H1 (cell line): ENCODE measurements around the gene MYOG. TPM values are rescaled to one million over a fixed set of nuclear protein-coding genes. Genes with fewer than 3 reads are reported as not detected.

Experiments
- CTCF ChIA-PET: fragments of 300-600 bp; sonication (Branson Sonifier 250); formaldehyde crosslinking; loops from one replicate; lab custom pipeline; 2021; ENCODE audit not compliant: partially characterized antibody; lab: Charles Lee
- POLR2A ChIA-PET: fragments of 300-600 bp; sonication (Branson Sonifier 250); formaldehyde crosslinking; loops from one replicate; lab custom pipeline; 2021; ENCODE audit warnings: inconsistent platforms; ENCODE audit not compliant: partially characterized antibody; lab: Charles Lee
- DNase-seq, 2 experiments: peaks; one replicate each; pipeline versions ENCODE4 v3.0.0 to v3.0.0-alpha.2; 2010 to 2022; ENCODE audit warnings: low spot score in 2 of 2, low read depth in 1 of 2, mixed read lengths in 1 of 2
- FAIRE-seq: peaks from 2 replicates; lab custom pipeline; 2011; peaks lifted over from hg19 to GRCh38; lab: Jason Lieb, UNC
- H2AFZ ChIP-seq: 2 replicates; pipeline ENCODE4 v1.8.1; 2012; ENCODE audit warnings: low read length, inconsistent platforms
- H2AK5ac ChIP-seq: 2 replicates; pipeline ENCODE4 v1.6.1; 2013; ENCODE audit warnings: low read depth, low read length
- H2BK120ac ChIP-seq: replicated peaks from 2 replicates; pipeline ENCODE3; 2013; ENCODE audit warnings: low read depth, low read length, inconsistent platforms
- H2BK12ac ChIP-seq: 2 replicates; pipeline ENCODE4 v1.6.1; 2013; ENCODE audit warnings: low read depth, low read length
- H2BK15ac ChIP-seq: 2 replicates; pipeline ENCODE4 v1.6.1; 2013; ENCODE audit warnings: low read length
- H2BK20ac ChIP-seq: 2 replicates; pipeline ENCODE4 v1.6.1; 2013; ENCODE audit warnings: low read length
- H2BK5ac ChIP-seq: 2 replicates; pipeline ENCODE4 v1.6.1; 2013; ENCODE audit warnings: low read depth, low read length
- H3K14ac ChIP-seq: 2 replicates; pipeline ENCODE4 v1.6.1; 2013; ENCODE audit warnings: inconsistent platforms; ENCODE audit not compliant: insufficient read length
- H3K18ac ChIP-seq: 2 replicates; pipeline ENCODE4 v1.6.1; 2013; ENCODE audit warnings: low read length; ENCODE audit errors: extremely low read depth
- H3K23ac ChIP-seq: 2 replicates; pipeline ENCODE4 v1.6.1; 2013; ENCODE audit warnings: inconsistent platforms; ENCODE audit not compliant: insufficient read length
- H3K23me2 ChIP-seq: 2 replicates; pipeline ENCODE4 v1.6.1; 2013; ENCODE audit warnings: low read depth, low read length
- H3K27ac ChIP-seq: 2 replicates; pipeline ENCODE4 v1.6.1; 2011; ENCODE audit warnings: low read depth, low read length, inconsistent platforms
- H3K27me3 ChIP-seq, 4 experiments: replicated peaks in 1 of 4; 1 replicate in 1 of 4; 2 replicates in 3 of 4; pipeline versions ENCODE4 v1.6.1 to v1.8.1; 2011 to 2013; ENCODE audit warnings: low read length in 3 of 4, mild to moderate bottlenecking in 3 of 4, inconsistent platforms in 2 of 4, mixed read lengths in 2 of 4, moderate library complexity in 1 of 4; ENCODE audit not compliant: control insufficient read depth in 3 of 4, insufficient read depth in 3 of 4; ENCODE audit errors: extremely low read depth in 1 of 4
- H3K36me3 ChIP-seq, 4 experiments: 2 replicates each; pipeline versions ENCODE4 v1.6.1 to v1.8.1; 2011 to 2013; ENCODE audit warnings: mild to moderate bottlenecking in 4 of 4, low read length in 3 of 4, moderate library complexity in 2 of 4, control low read depth in 1 of 4, inconsistent platforms in 1 of 4; ENCODE audit not compliant: insufficient read depth in 4 of 4, control insufficient read depth in 2 of 4
- H3K4ac ChIP-seq: replicated peaks from 2 replicates; pipeline ENCODE3; 2013; ENCODE audit warnings: low read length, low read depth, mixed read lengths, inconsistent platforms; ENCODE audit not compliant: insufficient read length
- H3K4me1 ChIP-seq, 4 experiments: replicated peaks in 1 of 4; 1 replicate in 1 of 4; 2 replicates in 3 of 4; pipeline versions ENCODE4 v1.6.1 to v1.8.1; 2011 to 2013; ENCODE audit warnings: low read length in 3 of 4, inconsistent platforms in 2 of 4, mixed read lengths in 1 of 4; ENCODE audit not compliant: insufficient read depth in 4 of 4, control insufficient read depth in 3 of 4
- H3K4me2 ChIP-seq, 2 experiments: 2 replicates each; pipeline versions ENCODE4 v1.6.1 to v1.8.1; 2011 to 2013; ENCODE audit warnings: low read depth in 2 of 2, low read length in 2 of 2, control low read depth in 1 of 2, inconsistent platforms in 1 of 2, mild to moderate bottlenecking in 1 of 2; ENCODE audit not compliant: insufficient read depth in 1 of 2
- H3K4me3 ChIP-seq, 4 experiments: fragments of 200-600, 300-600 bp in 1 of 4; sonication (generic), shearing (Covaris generic), sonication (Bioruptor Twin) in 1 of 4; 2 replicates each; pipeline versions ENCODE4 v1.5.1 to v1.8.1; 2011 to 2016; ENCODE audit warnings: low read length in 4 of 4, low read depth in 3 of 4, control low read depth in 2 of 4, inconsistent platforms in 2 of 4, mild to moderate bottlenecking in 2 of 4, mixed read lengths in 1 of 4, moderate library complexity in 1 of 4; ENCODE audit not compliant: insufficient read depth in 2 of 4; ENCODE audit errors: extremely low read depth in 1 of 4
- H3K56ac ChIP-seq: replicated peaks from 2 replicates; pipeline ENCODE3; 2013; ENCODE audit warnings: low read depth, mild to moderate bottlenecking, mixed read lengths, low read length, inconsistent platforms; ENCODE audit not compliant: insufficient read length
- H3K79me1 ChIP-seq: 2 replicates; pipeline ENCODE4 v1.6.1; 2013; ENCODE audit warnings: low read depth, low read length, control low read depth
- H3K79me2 ChIP-seq, 2 experiments: 2 replicates each; pipeline versions ENCODE4 v1.6.1 to v1.8.1; 2012 to 2013; ENCODE audit warnings: low read length in 2 of 2, mild to moderate bottlenecking in 2 of 2, inconsistent platforms in 1 of 2; ENCODE audit not compliant: insufficient read depth in 2 of 2, control insufficient read depth in 1 of 2
- H3K9ac ChIP-seq, 4 experiments: replicated peaks in 1 of 4; 1 replicate in 1 of 4; 2 replicates in 3 of 4; pipeline versions ENCODE4 v1.6.1 to v1.8.1; 2011 to 2013; ENCODE audit warnings: low read depth in 3 of 4, low read length in 3 of 4, control low read depth in 2 of 4, mild to moderate bottlenecking in 2 of 4, moderate library complexity in 2 of 4, inconsistent platforms in 1 of 4; ENCODE audit errors: extremely low read depth in 1 of 4
- H3K9me3 ChIP-seq, 2 experiments: 2 replicates each; pipeline versions ENCODE4 v1.6.1 to v1.8.1; 2012 to 2013; ENCODE audit warnings: mild to moderate bottlenecking in 2 of 2, moderate library complexity in 2 of 2, control low read depth in 1 of 2, inconsistent platforms in 1 of 2, low read depth in 1 of 2, low read length in 1 of 2, mixed read lengths in 1 of 2; ENCODE audit not compliant: insufficient read depth in 2 of 2
- H4K20me1 ChIP-seq, 2 experiments: replicated peaks in 1 of 2; 2 replicates each; pipeline versions ENCODE3 to v1.8.1; 2011 to 2013; ENCODE audit warnings: inconsistent platforms in 2 of 2, low read length in 2 of 2, mild to moderate bottlenecking in 1 of 2; ENCODE audit not compliant: insufficient read depth in 2 of 2, control insufficient read depth in 1 of 2
- H4K5ac ChIP-seq: 2 replicates; pipeline ENCODE4 v1.6.1; 2013; ENCODE audit warnings: low read length, low read depth, mixed read lengths, inconsistent platforms; ENCODE audit not compliant: insufficient read length
- H4K8ac ChIP-seq: 2 replicates; pipeline ENCODE4 v1.8.0; 2013; ENCODE audit warnings: mild to moderate bottlenecking, moderate library complexity, low read length, inconsistent platforms; ENCODE audit not compliant: insufficient read depth; ENCODE audit errors: extremely low read depth
- H4K91ac ChIP-seq: replicated peaks from 2 replicates; pipeline ENCODE3; 2013; ENCODE audit warnings: low read length, mixed read lengths, inconsistent platforms; ENCODE audit not compliant: insufficient read length
- KDM5A ChIP-seq: fragments of 200-600 bp; IDR thresholded peaks from 2 replicates; pipeline ENCODE4 v1.7.1; 2012; ENCODE audit warnings: mild to moderate bottlenecking, low read length, inconsistent platforms, mixed read lengths
- RNF2 ChIP-seq: fragments of 200-900, 300-1000 bp; sonication (generic); IDR thresholded peaks from 2 replicates; pipeline ENCODE4 v1.7.1; 2016; ENCODE audit warnings: borderline replicate concordance, low read depth, mild to moderate bottlenecking, antibody characterized with exemption, low read length; ENCODE audit not compliant: poor library complexity, severe bottlenecking; ENCODE audit errors: missing control alignments
- TCF12 ChIP-seq: IDR thresholded peaks from 2 replicates; pipeline ENCODE4 v1.6.1; 2011; ENCODE audit warnings: low read depth, mild to moderate bottlenecking, low read length
- WGBS, 2 experiments: shearing (Covaris generic) in 1 of 2; methylation state at CpG; one replicate each; pipeline versions ENCODE4 v1.1.6 to v1.1.7; 2013 to 2015; ENCODE audit warnings: low lambda C conversion rate in 2 of 2, mixed read lengths in 2 of 2, inconsistent platforms in 1 of 2, low coverage in 1 of 2, missing lambda C conversion rate in 1 of 2; ENCODE audit not compliant: insufficient replicate concordance in 2 of 2, insufficient coverage in 1 of 2, insufficient read length in 1 of 2; ENCODE audit errors: extremely low coverage in 1 of 2, missing lambda C conversion rate in 1 of 2; 5-methylcytosine and 5-hydroxymethylcytosine counted together
- polyA plus RNA-seq, 7 experiments: library from polyadenylated mRNA; depleted of rRNA in 3 of 7; stranded (reverse) in 5 of 7; unstranded in 2 of 7; fragments of >200 nt in 5 of 7; fragments of 200-250 nt in 2 of 7; gene quantifications; 1 replicate in 5 of 7; 2 replicates in 1 of 7; 4 replicates in 1 of 7; pipeline versions ENCODE4 v1.2.1 to v1.2.3, GENCODE V29; 2011 to 2013; ENCODE audit warnings: missing spikeins in 2 of 7, mixed read lengths in 2 of 7
- total RNA-seq: library from RNA; stranded (reverse); fragmentation: NEBNext Ultra II Directional; extraction: Animal tissue kit (Norgen Biotek cat#: 25700); gene quantifications from 2 replicates; pipeline ENCODE4 v1.2.1, GENCODE V29; 2021

The MYOG gene
- total and polyA plus RNA-seq, 2 of the 8 experiments (the other 6 are each of a cell fraction or from before 2014, with no cell fraction given) = not detected

GRCh38 chr1:203122159-203122558 lies 36.3 kb upstream of the MYOG start:
- no peak overlapping the region for H2AFZ ChIP-seq
- H4K8ac ChIP-seq = no peak overlapping the region
- H4K5ac ChIP-seq = no peak overlapping the region
- H3K23me2 ChIP-seq = no peaks in the 10 kb centered on the region; the same call in 1 of the 2 replicates
- no peak overlapping the region for H2BK20ac ChIP-seq
- ChIA-PET POLR2A (no interaction called here), CTCF (interaction anchor here (0.9 to 49.1 kb wide), 11 partner anchors 8 to 147 kb away, joined by 3 to 1071 read pairs (median 131); partner anchors contain the start of genes MYOG and PPFIA4)
- H3K4me3 ChIP-seq = no peak overlapping the region
- no peaks in the 10 kb centered on the region for H3K9me3 ChIP-seq
- no peaks in the 10 kb centered on the region for H3K79me2 ChIP-seq
- H3K79me1 ChIP-seq = no peaks in the 10 kb centered on the region
- no peak overlapping the region for H3K23ac ChIP-seq
- H2BK12ac ChIP-seq = no peak overlapping the region; the same call in 1 of the 2 replicates
- no peaks in the 10 kb centered on the region for H3K36me3 ChIP-seq
- H2BK15ac ChIP-seq = no peak overlapping the region
- no peak overlapping the region for H3K9ac ChIP-seq
- WGBS, 2 experiments = 86% methylated on average over 2 of the region's 2 CpGs; no CpG with 5 or more reads in 1 of the 2 experiments
- H4K20me1 ChIP-seq = no peaks in the 10 kb centered on the region
- FAIRE-seq (no peak), DNase-seq (no peak)
- H2AK5ac ChIP-seq = no peak overlapping the region
- no peak overlapping the region for H2BK5ac ChIP-seq
- no peak overlapping the region for H4K91ac ChIP-seq
- no peak overlapping the region for H2BK120ac ChIP-seq
- H3K27ac ChIP-seq = no peak overlapping the region
- no peak overlapping the region for H3K4me2 ChIP-seq
- H3K56ac ChIP-seq = no peak overlapping the region
- peaks cover 3 to 13% (median 8%) of the 10 kb centered on the region in 4 experiments for H3K4me1 ChIP-seq
- no peak overlapping the region for H3K14ac ChIP-seq
- peaks cover 0 to 11% (median 6%) of the 10 kb centered on the region in 4 experiments; a peak in 5 of 7 replicates for H3K27me3 ChIP-seq
- H3K4ac ChIP-seq = no peak overlapping the region
- H3K18ac ChIP-seq = no peak overlapping the region
- TF ChIP-seq KDM5A (no peak), TCF12 (no peak), RNF2 (no peak)
